ENCODE data around the gene ERLEC1.
"Not testable (repeated sequence)": the region's sequence is repeated elsewhere in the genome, so short reads cannot be mapped to it uniquely, and the experiment has no call there.

ERLEC1 gene, protein sequence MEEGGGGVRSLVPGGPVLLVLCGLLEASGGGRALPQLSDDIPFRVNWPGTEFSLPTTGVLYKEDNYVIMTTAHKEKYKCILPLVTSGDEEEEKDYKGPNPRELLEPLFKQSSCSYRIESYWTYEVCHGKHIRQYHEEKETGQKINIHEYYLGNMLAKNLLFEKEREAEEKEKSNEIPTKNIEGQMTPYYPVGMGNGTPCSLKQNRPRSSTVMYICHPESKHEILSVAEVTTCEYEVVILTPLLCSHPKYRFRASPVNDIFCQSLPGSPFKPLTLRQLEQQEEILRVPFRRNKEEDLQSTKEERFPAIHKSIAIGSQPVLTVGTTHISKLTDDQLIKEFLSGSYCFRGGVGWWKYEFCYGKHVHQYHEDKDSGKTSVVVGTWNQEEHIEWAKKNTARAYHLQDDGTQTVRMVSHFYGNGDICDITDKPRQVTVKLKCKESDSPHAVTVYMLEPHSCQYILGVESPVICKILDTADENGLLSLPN

DNA sequence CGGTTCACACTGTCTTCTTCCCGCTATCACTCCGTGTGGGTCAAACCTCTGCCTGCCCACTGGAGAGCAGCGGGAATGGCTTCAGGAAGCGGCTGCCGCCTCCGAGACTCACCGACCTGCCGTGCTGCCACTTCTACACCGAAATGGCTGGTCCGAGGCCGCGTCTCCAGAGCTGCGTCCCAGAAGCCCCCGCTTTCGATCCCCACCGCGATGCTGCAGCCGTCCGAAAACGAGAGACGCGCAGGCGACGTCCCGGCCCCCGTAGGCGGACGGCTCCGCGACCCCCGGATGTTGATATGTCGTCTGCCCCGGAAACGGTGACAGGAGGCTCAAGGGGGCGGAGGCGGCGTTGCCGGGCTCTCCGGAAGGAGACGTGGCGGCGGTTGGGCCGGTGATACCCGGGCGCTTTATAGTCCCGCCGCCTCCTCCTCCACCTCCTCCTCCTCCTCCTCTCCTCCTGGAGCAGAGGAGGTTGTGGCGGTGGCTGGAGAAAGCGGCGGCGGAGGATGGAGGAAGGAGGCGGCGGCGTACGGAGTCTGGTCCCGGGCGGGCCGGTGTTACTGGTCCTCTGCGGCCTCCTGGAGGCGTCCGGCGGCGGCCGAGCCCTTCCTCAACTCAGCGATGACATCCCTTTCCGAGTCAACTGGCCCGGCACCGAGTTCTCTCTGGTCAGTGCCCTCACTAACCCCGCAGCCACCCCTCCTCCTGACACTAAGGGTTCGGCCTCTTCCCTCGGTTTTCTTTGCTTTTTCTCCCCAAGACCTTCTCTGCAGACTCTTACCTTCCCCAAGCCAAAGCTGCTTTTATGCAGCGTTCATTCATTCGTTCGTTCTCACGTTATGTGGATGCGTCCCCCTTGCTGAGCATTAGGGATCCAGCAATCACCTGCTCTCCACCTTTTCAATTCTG, at the start of gene ERLEC1, which contains the start of gene ASB3:
Gene ERLEC1 (plus strand): TSS at position 340 of the 909 bp plus-strand sequence. CDS start 167 bp downstream, at position 507.
Gene ASB3 (minus strand): TSS at position 249 of the 909 bp plus-strand sequence. CDS start 21,381 bp downstream, outside the sequence.
- DNase-seq, result peak; percentile 80

DNA sequence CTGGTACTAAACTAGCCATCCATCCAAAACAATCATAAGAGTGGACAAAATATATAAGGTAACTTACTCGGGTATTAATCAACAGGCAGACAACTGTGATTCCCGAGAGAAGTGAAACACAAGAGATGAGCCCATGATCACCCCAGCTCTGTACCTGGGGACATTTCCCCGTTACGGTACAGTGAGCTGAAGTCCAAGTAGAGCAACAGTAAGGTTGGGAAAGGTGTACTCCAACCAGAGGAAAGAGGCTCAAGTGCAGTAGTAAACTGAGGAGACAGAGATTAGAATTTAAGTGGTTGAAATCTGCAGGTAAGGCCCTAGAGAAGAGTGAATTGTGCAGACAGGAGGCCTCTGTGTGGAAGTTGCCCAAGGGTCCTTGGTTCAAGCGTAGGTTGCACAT, 49.8 kb upstream of the ERLEC1 start:
- DNase-seq, result no peak

DNA sequence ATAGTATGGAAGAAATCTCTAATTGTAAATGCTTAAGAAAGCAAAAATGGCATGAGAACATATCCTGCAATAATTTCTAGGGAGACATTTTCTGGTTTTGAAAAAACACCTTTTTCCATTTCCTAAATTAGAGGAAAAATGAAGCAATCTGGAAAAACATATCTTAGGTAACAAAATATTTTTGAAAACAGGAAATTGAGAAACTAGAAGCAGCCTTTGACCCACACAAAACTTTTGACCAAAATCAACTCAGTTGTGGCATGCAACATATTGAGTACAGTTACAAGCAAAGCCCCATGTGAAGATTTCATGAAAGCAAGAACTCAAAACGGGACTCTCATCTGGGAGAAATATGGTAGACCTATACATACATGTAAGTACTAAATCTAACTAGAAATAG, 47.8 kb upstream of the ERLEC1 start:
- DNase-seq, result no peak

DNA sequence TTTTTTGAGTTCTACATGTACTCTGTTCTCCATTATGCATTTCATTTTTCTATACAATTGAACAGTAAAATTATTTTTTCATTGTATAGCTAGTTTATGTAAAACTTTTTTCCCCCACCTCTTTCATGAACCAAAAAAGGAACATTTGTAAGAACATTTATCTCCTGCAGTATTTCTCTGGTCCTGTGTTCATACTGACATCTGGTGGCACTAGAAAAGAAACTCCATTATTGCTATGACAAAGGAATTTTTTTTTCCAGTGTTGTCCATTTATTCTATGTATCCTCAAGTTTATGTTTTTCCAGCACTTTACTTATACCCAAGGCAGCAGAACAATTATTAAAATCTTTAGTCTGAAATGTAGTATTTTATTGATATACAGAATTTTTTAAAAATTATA, 46.7 kb upstream of the ERLEC1 start:
- DNase-seq, result no peak

DNA sequence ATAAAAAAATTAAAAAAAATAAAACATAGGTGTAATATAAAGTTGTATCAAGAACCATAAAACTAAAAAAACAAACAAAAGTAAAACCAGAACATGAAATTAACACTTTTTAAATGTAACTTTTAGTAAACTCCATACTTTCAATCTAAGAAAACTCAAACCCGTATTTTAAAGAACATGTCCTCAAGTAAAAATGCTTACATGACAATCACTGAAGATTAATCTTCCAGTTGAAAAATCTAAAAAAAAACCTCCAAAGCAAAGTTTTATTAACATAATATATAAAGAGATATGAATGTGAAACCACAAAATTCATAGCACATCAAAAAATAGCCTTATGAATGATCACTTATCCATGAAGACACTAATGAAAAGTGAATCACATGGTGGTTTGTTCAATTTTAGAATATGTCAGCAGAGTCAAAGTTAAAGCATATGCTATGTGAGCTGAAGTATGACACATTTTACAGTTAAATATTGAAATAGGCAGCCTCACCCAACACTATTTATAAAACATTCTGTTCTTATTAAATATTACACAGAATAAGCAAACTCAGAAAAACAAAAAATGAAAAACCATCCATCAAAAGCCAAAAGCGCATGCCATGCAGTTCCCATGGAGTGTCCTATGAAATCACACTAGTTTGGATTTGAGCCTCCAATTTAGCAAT, 42.3 kb upstream of the ERLEC1 start:
- no peak for DNase-seq

DNA sequence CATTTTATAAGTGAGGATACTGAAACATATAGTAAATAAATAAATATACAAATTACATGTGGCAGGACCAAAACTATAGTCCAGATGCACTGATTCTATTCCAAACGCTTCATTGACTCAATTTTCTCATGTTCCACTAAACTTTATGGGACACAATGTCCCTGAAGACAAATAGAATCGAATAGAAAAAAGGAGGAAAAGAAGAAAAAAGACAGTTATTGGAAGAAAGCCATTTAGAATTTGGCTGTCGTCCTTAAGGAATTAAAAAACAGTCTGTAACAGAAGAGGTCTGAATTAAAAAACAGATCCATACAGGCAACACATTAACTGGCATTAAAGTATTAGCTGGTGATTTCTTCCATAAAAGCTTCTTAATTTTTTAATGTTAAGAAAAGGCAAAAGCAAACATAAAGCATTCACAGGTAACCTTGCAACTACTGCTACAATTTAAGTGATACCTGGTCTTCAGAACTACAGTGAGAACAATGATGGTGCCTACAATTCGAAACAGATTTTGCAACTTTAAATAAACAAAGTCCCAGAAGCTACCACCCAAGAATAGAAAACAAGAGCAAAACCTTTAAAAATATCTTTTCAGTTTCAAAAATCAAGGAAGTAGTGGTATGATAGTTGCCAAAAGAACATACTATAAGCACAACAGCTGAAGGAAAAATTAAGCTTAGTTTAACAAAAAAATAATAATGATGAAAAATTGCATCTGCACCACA, 36.6 kb upstream of the ERLEC1 start:
- no peak for DNase-seq

DNA sequence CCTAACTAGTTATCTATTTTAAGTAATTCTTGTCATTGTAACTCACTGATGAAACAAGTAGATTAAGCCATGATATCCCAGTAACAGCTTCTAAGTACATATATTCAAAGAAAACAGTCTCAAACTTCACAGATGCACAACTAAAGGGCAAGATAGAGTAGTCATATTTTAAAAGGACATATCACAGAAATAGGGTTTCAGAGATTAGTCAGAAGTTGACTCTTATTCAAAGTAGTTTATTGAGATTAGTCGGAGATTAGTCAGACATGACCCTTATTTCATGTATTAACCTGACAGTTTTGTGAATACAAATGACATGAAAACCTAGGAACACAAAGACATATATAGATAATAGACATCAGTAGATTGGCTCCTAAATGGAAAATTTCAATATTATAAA, 35.1 kb upstream of the ERLEC1 start:
- no peak for DNase-seq

DNA sequence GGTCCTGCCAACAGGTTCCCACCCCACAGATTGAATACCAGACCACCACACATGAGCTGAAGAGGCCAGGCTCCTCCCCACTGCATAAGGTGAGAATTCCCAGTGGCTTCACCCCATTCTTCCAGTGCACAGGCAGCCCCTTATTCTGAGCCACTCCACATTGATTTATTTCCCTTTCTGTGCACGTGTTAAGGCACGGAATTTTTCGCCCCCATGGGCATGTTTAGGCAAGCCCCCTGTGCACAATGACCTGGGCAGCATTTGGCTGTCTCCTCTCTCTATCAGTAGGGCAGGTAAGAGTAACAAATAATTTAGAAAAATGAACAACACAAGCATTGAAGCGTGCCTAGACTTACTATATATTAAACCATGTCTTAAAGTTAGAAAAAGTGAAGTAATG, 34.5 kb upstream of the ERLEC1 start:
- DNase-seq, result no peak

DNA sequence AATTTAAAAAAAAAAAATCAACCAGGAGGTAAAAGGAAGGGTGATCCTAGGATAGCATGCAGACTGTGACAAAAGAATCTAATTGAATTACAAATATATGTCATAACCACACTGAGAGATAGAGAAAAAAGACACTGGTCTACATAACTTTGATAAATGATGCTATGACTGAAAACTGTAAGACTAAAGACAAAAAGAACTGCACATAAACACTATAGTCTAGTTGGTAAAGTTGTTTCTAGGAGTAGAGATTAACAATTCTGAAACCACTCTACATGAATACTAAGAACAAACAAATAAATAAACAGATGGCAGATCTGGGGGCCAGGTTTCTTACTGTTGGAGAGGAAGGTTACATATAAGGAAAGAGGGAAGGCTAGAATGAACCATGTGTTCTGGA, 33.8 kb upstream of the ERLEC1 start:
- DNase-seq, result no peak

DNA sequence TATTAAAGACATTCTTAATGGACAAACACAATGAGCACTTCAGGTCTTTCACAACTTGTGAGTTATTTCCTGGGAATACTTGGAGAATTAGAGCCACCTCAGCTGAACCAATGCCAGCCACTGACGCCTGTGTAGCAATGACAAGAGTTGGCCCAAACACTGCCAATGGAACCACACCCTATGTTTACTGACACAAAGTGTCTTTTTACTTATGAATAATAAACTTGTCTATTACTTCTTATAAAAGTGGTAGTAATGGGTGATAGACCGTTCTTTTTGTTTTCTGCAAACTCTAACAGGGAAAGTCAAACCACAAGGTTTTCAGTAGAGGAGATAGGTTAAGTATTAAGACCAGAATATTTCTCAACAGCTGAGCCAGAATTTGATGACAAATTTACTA, 31.7 kb upstream of the ERLEC1 start:
- DNase-seq, result no peak

DNA sequence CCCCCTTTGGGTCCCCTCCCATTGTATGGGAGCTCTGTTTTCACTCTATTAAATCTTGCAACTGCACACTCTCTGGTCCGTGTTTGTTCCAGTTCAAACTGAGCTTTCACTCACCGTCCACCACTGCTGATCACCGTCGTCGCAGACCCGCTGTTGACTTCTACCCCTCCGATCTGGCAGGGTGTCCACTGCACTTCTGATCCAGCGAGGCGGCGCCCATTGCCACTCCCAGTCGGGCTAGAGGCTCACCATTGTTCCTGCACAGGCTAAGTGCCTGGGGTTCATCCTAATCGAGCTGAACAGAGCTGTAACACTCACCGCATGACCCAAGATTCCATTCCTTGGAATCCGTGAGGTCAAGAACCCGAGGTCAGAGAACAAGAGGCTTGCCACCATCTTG, 30.2 kb upstream of the ERLEC1 start:
- DNase-seq, result no peak

DNA sequence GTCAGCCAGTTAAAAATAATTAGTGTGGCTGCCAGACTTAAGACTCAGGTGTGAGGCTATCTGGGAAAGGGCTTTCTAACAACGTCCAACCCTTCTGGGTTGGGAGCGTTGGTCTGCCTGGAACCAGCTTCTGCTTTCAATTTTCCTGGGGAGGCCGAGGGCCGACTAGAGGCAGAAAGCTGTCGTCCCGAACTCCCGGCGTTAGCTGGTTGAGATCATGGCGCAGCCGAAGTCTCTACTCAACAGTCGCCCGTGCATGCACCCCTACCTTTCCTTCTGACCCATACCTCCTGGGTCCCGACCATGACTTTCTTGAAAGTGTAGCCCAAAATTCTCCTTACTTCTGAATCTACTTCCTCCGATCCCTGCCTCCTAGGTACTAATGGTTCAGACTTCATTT, 29.6 kb upstream of the ERLEC1 start:
- not testable (repeated sequence) for DNase-seq

DNA sequence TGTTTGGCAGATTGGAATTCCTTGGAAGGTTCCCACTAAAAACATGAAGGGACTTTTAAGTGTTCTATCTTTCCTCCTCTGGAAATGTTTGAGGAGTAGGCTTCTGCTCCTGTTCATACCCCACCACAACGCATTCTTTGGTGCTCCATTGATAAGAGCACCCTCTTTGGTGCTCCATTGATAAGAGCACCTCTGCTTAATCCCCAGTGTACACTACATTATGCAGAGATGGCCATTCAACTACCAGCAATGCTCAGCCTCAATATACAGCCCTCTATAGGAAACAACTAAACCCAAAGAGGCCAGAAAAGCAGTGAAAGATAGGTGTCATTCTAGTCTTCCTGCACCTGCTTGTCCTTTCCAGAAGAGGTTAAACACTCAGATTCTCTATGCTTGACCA, 21.1 kb upstream of the ERLEC1 start:
- DNase-seq, result no peak

DNA sequence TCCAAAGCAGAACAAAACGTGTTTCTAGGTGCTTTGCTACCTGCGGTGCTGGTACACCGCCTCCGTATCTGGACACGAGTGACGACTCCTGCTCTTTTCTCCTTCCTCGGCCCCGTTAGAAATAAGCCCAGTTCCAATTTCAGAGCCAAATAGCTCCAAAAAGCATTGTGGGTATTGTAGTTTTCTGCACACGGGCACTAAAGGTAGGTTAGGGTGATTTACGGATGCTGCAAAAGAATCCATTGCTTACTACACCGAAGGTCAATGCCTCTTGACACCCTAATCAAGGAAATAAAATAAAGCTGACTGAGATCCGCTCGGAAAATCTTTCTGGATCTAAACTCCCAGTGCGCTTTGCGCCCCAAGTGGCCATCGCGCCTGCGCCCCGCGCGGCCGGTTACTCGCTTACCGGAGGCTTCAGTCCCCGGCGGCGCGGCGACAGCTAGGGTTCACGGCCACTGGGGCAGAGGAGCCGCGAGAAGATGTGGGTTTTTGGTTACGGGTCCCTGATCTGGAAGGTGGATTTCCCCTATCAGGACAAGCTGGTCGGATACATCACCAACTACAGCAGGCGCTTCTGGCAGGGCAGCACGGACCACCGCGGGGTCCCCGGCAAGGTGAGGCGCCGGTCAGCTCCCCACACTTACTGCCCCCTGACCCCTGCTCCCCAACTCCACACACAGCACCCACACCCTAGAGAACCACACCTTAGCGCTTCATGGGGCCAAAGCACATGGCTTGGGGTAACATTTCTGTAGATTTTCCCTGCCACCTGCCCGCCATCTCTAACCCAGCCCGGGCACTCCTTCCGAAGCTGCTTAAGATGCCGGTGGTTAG, 19.2 kb upstream of the ERLEC1 start, which contains the start of gene CHAC2:
Gene CHAC2 (plus strand): TSS at position 400 of the 837 bp plus-strand sequence. CDS start 83 bp downstream, at position 483.
- DNase-seq, result peak; percentile 68

DNA sequence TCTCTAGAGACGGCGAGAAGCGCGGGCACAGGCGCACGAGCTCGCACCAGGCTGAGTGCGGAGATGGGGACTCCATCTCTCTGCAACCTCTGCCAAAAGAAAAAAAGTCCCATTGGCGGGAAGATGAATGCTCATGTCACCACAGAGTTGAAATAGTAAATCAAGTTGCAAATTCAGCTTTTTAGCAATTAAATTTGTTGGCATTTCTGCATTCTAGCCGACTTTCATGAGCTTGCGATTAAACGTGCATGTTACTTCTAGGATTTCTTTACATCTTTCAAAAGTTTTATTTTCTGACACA, 18.7 kb upstream of the ERLEC1 start:
- DNase-seq, result no peak

DNA sequence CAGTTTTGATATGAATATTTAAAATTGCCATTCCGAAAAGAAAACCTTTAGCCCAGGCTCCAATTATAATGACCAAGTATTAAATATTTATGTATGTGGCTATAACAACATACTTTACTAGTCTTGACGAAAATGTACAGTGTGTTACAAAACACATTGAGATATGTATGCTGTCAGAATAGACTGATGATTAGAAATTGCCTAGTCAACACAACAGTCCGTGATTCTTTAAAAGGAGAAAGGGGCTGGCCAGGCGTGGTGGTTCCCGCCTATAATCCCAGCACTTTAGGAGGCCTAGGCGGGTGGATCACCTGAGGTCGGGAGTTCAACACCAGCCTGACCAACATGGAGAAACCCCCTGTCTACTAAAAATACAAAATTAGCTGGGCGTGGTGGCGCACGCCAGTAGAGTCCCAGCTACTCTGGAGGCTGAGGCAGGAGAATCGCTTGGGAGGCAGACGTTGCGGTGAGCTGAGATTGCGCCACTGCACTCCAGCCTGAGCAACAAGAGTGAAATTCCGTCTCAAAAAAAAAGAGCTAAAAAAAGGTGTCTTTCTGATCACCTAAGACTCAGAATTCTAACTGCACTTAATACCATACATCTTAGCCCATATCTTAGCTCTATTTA, 17.4 kb upstream of the ERLEC1 start:
- no peak for DNase-seq

DNA sequence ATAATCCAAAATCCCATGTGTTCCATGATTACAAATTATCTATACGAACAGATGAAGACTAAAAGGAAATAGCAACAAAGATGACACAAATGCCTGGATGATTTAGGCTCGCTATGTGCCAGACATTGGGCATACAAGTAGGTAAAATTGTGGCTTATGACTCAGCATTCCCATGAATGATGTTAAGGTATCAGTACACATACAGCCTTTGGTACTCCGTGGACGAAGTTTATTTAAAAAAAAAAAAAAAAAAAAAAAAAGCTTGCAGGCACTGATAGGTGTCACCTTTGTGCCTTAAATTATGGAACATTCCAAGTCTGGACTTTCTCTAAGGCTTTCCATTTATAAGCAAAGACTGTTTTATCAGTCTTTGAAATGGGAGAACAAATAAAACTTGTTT, 16.6 kb upstream of the ERLEC1 start:
- DNase-seq, result no peak

DNA sequence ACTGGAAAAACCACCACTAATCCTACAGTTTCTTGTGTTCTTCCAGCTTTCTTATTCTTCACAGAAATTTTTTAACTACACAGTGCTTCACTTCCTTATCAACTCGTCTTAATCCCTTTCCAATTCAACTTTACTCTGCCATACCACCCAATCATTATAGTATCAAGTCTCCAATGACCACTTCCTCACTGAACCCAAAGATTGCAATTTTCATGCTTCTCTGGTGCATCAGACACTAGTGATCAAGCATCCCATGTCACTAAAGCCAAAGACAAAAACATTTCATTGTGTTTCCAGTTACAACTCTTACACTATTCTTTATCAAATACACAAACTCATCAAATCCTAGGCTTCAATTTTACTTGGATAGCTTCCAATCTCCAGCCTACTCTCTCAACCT, 9.7 kb upstream of the ERLEC1 start:
- DNase-seq, result no peak

DNA sequence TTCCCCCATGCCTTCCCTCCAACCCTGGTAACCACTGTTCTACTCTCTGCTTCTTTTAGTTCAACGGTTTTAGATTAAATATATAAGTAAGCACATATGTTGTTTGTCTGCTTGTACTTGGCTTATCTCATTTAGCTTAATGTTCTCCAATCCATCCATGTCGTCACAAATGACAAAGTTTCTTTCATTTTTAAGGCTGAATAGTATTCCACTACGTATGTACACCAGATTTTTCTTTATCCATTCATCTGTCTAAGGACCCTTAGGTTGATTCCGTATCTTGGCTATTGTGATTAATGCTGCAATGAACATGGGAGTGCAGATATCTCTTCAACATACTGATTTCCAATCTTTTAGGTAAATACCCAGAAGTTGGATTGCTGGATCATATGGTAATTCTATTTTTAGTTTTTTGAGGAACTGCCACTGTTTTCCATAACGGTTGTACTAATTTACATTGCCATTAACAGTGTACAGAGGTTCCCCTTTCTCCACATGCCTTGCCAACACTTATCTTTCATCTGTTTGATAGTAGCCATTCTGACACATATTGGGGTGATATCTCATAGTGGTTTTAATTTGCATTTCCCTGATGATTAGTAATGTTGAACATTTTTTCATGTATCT, 8.2 kb upstream of the ERLEC1 start:
- no peak for DNase-seq

DNA sequence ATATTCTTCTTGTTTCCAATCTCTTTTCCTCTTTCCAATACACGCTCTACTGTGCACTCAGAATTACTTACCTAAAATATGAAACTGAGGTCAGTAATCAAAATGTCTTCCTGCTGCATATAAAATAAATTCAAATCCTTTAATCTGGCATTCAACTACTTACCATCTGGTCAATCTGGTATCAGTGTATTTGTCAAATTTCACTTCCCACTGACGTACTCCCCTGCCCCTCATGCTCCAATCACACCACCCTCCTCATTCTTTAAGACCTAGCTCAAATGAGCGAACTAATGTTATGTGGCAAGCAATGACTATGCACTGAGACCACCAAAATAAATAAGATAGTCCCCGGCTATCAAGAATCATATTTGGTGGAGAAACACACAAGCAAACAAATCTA, 6.8 kb upstream of the ERLEC1 start:
- DNase-seq, result no peak

DNA sequence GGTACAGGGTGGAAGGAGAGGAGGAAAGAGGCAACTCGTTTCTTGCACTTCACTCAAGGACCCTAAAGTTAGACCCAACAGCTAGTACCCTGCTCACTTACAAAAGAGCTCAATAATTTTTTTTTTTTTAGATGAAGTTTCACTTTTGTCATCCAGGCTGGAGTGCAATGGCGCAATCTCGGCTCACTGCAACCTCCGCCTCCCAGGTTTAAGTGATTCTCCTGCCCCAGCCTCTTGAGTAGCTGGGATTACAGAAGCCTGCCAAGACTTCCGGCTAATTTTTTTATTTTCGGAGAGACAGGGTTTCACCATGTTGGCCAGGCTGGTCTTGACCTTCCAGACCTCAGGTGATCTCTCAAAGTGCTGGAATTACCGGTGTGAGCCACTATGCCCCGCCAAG, 4.2 kb upstream of the ERLEC1 start:
- no peak for DNase-seq

Measured in NCI-H510A (cell line).